Measurements from ENCODE around the gene ANKRD37.

- no peak for TF ChIP-seq CTCF (IDR thresholded peaks at IDR 0.05; ENCODE audit: insufficient read depth, low read length)
- TF ChIP-seq POLR2AphosphoS5 (IDR thresholded peaks at IDR 0.05; ENCODE audit: low read depth) = no peak
- TF ChIP-seq REST (IDR thresholded peaks at IDR 0.05; ENCODE audit: insufficient replicate concordance, low read depth) = no peak
Observed at GRCh38 chr4:185424905-185425646, 28.4 kb downstream of the ANKRD37 start.
